NOMO-1 treated with dmso at 0.1 percent for 144 hours (cell line): ENCODE measurements around the gene MACF1.

Source experiments
- DNase-seq: peaks from one replicate; lab custom pipeline; 2025; ENCODE audit not compliant: unreplicated experiment; lab: John Stamatoyannopoulos, UW

The MACF1 gene

DNA sequence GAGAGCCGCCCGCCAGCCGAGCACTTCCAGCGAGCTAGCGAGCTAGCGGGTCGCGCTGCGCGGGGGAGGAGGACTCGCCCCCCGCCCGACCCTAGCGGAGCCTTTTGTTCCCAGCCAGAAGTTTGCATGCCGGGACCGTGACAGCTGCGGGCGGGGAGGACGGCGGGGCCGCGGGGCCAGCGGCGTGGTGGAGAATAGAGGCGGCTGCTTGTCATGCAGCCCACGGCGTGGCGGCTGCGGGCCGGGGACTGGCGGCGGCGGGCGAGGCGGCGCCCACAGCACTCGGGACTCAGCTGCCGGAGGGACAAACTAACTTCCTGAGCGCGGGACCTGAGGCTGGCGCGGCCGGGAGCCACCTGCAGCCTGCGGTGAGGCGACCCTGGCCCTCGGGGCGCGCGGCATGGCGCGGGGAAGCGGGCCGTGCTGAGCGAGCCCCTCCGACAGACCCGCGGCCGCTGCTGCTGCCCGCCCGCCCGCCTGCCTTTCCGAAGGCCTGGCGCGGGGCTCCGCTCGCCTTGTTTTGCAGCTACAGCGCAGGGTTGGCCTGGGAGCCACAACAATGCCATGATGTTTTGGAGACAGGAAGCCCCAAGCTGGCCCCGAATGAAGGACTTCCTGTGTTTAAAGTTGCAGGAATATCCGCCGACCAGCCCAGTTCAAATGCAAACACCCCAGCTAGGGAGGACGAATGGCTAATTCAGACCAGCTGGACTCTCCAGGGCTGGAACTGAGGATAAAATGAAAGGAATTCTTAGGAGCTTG, 204.7 kb downstream of the MACF1 start:
- no peak for DNase-seq

DNA sequence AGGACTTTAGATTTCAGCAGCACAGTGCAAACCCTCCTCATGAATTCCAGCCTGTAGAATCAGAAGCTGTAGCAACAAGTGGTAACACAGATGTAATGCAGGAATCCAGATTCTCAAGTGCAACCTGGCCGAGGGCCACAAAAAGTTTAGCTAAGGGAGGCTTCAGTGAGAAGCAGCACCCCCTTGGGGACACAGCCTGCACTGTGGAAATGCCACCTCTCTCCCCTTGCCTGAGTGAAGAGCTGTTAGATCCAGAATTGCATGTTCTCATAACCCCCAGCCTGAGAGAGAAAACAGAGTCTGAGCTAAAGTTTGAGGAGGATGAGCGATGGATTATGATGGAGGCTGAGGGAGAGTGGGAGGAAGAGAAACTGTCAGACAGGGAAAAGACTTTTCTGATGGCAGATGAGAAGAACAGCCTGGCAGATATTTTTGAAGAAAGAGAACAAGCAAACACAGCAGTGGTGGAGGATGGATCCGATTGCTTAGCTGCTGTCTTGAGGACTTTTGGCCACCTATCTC, 206.5 kb downstream of the MACF1 start:
- DNase-seq = no peak

DNA sequence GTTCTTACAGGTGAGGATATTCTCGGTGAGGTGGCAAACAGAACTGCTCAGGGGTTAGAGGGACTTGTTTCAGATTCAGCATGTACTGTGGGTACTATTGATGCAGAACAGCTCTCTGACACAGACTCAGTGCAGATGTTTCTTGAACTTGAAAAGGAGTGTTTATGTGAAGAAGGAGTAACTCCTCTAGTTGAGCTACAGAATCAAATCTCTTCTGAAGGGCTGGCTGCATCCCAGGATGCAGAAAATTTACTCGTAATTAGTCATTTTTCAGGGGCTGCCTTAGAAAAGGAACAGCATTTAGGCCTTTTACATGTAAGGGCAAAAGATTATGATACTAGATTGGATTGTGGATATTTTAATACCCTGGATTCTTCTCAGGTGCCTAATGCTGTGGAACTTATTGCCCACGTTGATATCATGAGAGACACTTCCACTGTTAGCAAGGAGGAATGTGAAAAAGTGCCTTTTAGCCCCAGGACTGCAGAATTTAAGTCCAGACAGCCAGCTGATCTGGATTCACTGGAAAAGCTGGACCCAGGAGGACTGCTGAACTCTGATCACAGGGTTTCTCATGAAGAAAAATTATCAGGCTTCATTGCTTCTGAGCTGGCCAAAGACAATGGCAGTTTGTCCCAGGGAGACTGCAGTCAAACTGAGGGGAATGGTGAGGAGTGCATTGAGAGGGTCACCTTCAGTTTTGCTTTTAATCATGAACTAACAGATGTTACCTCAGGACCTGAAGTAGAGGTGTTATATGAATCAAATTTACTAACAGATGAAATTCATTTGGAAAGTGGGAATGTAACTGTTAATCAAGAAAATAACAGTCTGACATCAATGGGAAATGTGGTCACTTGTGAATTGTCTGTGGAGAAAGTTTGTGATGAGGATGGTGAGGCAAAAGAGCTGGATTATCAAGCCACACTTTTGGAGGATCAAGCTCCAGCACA, 207.3 kb downstream of the MACF1 start:
- no peak for DNase-seq

DNA sequence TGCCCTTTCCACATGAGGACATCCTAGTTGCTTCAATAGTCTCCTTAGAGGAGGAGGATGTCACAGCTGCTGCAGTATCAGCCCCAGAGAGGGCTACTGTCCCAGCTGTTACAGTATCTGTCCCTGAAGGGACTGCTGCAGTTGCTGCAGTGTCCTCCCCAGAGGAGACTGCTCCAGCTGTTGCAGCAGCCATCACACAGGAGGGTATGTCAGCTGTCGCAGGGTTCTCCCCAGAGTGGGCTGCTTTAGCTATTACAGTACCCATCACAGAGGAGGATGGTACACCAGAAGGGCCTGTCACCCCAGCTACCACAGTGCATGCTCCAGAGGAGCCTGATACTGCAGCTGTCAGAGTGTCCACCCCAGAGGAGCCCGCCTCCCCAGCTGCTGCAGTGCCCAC, 208.4 kb downstream of the MACF1 start:
- no peak for DNase-seq

DNA sequence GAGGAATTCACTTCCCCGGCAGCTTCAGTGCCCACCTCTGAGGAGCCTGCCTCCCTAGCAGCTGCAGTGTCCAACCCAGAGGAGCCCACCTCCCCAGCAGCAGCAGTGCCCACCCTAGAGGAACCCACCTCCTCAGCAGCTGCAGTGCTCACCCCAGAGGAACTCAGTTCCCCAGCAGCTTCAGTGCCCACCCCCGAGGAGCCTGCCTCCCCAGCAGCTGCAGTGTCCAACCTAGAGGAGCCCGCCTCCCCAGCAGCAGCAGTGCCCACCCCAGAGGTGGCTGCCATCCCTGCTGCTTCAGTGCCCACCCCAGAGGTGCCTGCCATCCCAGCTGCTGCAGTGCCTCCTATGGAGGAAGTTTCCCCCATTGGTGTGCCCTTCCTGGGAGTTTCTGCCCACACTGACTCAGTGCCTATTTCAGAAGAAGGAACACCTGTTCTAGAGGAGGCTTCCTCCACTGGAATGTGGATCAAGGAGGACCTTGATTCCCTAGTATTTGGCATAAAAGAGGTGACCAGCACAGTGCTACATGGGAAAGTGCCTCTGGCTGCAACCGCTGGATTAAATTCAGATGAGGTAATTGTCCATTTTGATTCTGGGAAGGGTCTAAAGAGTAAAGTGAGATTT, 209.5 kb downstream of the MACF1 start:
- no peak for DNase-seq

DNA sequence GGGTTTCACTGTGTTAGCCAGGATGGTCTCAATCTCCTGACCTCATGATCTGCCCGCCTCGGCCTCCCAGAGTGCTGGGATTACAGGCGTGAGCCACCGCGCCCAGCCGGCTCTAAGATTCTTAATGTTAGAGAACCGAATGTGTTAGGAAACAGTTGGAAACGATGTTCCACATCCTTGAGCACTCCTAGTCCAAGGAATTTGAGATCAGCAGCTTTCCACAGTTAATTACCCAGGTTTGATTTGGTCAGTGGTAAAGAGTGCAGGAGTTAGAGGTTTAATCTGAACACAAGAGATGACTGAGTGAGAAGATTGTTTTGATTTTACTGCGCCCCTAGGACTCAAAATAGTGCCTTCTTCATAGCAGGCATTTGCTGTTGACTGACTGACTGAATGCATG, 211.1 kb downstream of the MACF1 start:
- DNase-seq = no peak

DNA sequence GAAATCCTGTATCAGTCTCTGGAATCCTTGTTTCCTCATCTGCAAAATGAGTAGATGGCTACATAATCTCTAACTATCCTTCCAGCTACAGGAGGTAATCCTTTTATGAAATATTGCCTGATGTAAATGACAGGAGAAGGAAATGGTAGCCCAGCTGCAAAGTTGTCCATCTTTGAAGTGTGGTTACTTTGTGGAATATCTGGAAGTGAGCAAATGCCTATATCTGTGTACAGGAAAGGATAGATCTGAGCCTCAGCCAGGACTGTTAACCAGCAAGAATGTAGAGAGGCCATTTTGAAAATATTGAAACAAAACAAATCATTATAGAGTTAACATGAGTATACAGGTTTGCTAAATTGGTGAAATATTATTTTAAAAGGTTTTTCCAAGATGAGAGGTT, 212.1 kb downstream of the MACF1 start:
- no peak for DNase-seq

DNA sequence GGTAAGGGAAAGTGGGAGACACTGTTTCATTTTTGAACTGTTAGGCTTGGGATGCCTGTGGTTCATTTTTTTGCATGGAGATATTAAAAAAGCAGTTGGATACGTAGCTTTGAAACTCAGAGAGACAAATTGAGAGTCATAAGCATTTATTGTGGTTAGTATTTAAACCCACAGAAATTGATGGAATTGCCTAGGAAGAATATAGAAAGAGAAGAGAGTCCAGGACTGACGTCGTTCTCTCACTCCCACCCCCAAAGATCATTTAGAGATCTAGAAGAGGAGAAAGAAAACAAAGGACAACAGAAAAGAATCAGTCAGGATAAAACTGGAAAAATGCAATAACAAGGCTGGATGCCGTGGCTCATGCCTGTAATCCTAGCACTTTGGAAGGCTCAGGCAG, 213.7 kb downstream of the MACF1 start:
- no peak for DNase-seq

DNA sequence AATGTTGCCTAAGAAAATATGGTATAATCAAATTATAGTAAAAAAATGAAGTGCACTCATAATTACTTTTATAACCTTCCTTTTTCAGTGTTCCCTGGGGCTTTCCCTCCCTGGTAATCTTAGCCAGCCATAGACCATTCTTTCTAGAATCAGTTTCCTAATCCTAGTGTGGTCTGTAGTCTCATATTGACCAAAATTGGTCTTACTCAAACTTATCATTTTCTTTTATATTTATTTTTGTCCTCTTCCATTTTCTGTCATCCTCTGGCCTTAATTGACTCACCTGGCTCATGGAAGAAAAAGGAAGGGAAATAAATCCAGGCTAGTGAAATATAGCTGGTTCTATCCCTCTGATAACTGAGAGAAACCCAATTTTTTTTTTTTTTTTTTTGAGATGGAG, 216.0 kb downstream of the MACF1 start:
- no peak for DNase-seq

DNA sequence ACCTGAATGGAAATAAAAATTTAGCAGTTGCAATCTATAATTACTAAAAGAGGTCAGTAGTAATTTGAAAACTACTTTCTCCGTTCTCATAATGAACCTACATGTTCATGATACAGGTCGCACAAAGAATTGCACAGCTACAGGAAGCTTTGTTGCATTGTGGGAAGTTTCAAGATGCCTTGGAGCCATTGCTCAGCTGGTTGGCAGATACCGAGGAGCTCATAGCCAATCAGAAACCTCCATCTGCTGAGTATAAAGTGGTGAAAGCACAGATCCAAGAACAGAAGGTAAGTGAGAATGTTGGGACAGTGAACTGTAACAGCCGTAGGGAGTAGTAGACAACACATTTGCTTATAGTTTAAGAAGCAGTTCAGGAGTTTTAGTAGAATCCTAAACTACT, 218.1 kb downstream of the MACF1 start:
- no peak for DNase-seq

DNA sequence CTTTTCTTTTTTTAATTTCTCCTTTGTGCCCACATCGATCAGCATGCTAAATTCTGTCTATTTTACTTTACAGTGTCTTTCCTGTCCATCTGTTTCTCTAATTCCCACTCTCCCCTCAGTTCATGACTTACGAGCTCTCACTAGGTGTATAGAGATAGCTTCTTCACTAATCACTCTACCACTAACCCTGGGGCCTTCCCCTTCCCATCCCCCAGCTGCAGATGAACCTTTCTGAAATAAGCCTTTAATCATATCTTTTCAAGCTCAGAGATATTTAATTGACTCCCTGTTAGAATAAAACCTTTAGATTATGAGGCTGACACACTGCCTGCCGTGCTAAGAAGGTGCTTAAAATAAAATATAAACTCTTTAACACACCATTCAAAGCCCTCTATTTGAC, 220.7 kb downstream of the MACF1 start:
- DNase-seq = no peak

DNA sequence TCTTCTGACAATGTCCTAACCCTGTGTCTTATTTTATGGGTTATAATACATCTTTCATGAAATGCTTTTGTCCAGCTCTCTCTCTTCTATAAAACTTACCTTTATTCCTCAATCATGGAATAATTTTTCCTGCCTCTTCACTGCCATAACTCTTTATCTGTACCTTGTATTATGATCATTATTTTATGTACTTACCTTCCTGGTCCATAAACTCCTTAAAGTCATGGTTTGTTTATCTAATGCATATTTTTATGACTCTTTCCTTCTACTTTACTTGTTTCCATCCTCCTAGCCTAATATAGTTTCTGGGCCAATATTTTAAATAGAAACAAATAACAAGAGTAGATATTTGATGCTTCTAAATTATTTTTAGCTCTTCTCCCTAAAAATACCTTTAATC, 221.1 kb downstream of the MACF1 start:
- no peak for DNase-seq

DNA sequence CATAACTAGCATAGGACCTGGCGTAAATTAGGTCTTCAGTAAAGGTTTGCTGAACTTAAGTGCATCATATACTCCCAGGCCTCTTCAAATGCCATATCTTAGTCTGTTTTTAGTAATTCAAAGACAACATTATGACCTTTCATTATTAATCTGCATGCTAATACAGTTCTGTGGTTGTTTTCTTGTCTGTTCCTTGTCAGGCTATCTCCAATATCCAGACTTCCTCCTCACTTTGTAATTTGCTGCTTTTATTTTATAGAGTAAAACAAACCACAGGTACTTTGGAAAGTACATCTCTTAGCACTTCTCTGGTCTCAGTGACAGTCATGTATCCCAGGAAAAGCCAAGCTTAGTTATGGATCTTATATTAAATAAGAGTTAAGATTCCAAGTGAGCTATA, 221.9 kb downstream of the MACF1 start:
- DNase-seq = no peak

DNA sequence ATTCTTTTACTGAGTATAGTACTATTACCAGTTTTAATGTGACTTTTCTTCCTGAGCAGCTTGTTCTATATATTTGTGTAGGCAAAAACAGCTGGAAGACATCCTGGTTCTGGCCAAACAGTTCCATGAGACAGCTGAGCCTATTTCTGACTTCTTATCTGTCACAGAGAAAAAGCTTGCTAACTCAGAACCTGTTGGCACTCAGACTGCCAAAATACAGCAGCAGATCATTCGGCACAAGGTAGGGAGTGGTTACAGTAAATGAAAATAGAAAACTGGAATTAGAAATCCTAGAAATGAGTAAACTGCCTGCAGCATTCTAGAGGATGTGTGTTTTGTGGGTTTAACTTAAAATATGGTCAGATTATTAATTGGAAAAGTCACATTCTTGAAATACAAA, 222.9 kb downstream of the MACF1 start:
- no peak for DNase-seq

DNA sequence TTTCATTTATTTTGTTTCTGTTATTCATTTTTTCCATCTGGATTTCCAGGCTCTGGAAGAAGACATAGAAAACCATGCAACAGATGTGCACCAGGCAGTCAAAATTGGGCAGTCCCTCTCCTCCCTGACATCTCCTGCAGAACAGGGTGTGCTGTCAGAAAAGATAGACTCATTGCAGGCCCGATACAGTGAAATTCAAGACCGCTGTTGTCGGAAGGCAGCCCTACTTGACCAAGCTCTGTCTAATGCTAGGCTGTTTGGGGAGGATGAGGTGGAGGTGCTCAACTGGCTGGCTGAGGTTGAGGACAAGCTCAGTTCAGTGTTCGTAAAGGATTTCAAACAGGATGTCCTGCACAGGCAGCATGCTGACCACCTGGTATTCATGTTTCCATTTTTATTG, 223.4 kb downstream of the MACF1 start:
- no peak for DNase-seq

DNA sequence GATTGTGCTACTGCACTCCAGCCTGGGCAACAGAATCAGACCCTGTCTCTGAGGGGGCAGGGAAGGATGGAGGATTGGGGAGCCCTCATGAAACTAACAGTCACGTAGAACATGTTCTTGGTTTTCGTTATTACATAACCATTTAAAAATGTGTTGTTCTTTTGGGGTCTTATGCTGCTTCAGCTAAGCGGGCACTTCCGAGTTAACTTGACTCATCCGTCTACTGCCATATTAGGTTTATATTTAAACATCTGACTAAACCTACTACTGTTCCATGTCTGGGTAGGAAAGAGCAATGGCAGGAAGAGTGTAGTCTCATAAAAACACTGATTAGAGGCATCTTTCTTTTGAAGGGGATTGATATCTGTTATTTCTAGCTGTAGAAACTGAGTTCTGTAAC, 227.4 kb downstream of the MACF1 start:
- DNase-seq = no peak

DNA sequence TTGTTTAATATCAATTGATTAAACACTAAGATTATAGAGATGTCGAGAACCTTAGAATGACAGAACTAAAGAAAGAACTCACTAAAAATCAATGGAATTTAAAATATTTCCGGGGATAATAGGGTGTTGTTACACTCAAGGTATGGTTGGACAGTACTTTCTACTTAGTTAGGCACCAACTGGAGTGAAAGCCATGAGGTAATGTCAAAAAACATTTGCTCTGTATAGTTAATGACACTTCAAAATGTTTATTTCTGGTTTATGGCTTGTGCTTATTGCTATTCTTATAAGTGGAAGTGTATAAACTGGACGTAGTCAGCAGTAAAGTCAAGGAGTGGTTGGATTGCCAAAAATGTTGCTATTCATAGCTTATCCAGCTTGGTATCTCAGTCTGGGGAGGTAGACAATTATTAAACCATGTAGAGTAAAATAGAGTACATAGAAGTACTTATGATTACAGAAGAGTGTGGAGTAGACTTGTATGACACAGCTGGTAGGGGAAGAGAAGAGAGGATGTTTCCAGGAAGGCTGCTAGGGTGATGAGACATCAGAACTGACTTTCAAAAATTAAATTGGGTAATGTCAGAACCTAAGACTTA, 230.4 kb downstream of the MACF1 start:
- no peak for DNase-seq

DNA sequence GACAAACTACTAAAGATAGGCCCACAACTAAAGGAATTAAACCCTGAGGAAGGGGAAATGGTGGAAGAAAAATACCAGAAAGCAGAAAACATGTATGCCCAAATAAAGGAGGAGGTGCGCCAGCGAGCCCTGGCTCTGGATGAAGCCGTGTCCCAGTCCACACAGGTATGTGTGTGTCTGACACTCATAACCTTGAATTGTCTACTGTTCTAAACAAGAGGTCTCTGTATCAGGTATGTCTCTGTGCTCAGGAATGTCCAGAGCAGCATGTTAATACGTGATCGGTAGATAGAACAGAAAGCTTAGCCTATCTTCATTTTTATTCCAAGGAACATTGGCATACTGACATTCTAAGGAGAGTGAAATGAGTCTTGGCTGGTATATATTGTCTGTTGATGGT, 231.1 kb downstream of the MACF1 start:
- DNase-seq = no peak

DNA sequence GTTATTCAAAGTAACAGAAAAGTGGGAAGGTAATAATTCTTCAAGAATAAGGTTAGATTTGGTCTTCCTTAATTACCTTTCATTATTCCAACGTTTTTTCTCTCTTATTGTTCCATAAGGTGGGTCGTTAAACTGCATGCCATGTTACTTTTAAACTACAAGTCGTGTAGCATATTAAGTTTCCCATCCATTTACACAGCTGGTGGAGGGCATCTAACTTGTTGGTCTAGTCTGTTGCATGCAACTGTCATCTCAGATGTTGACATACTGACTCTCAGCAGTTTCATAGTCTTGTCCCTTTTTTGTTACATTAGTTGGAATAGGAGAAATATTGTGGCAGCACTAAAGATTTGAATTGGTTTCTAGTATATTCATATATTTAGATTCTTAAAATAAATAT, 232.3 kb downstream of the MACF1 start:
- no peak for DNase-seq

DNA sequence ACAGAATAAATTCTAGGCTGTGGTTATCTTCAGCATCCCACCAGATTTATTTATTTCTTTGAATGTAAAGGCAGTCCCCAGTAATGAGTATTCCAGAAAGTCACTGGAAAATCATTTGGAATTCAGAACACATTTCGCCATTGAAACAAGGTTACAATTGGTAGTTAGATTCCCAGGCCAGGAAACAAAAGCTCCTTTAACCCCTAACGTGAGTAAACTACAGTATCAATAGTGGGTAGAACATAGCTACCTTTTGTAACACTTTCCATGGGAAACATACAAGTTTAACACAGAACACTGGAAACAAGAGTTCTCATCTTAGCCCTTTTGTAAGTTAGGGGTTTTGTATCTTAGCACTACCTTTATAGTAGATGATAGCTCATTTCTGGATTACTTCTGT, 233.5 kb downstream of the MACF1 start:
- no peak for DNase-seq

DNA sequence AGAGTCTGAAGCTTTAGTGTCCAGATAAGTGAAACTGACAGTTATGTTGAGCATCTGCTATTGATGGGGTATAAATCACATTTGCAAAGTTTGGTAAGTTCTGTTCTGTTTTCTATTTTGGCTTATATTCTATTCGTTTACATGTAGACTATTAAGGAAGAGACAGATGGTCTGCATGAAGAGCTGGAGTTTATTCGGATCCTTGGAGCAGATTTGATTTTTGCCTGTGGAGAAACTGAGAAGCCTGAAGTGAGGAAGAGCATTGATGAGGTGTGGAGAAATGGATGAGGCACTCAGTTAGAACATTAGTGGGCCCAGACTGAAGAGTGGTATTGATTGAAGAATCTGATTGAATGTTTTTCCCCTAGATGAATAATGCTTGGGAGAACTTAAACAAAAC, 236.4 kb downstream of the MACF1 start:
- no peak for DNase-seq
